H1 (cell line): Measurements from ENCODE around the gene GRIP2. TPM values are rescaled to one million over a fixed set of nuclear protein-coding genes. Genes with fewer than 3 reads are reported as not detected.
A peak's percentile ranks its signal among the peaks of the same experiment; 100 is the strongest.

Source experiments
- CTCF ChIA-PET: fragments of 300-600 bp; sonication (Branson Sonifier 250); formaldehyde crosslinking; loops from one replicate; lab custom pipeline; 2021; ENCODE audit not compliant: partially characterized antibody; lab: Charles Lee
- POLR2A ChIA-PET: fragments of 300-600 bp; sonication (Branson Sonifier 250); formaldehyde crosslinking; loops from one replicate; lab custom pipeline; 2021; ENCODE audit warnings: inconsistent platforms; ENCODE audit not compliant: partially characterized antibody; lab: Charles Lee
- DNase-seq, 2 experiments: peaks; one replicate each; pipeline versions ENCODE4 v3.0.0 to v3.0.0-alpha.2; 2010 to 2022; ENCODE audit warnings: low spot score in 2 of 2, low read depth in 1 of 2, mixed read lengths in 1 of 2
- FAIRE-seq: peaks from 2 replicates; lab custom pipeline; 2011; peaks lifted over from hg19 to GRCh38; lab: Jason Lieb, UNC
- H2AFZ ChIP-seq: 2 replicates; pipeline ENCODE4 v1.8.1; 2012; ENCODE audit warnings: low read length, inconsistent platforms
- H2AK5ac ChIP-seq: 2 replicates; pipeline ENCODE4 v1.6.1; 2013; ENCODE audit warnings: low read depth, low read length
- H2BK120ac ChIP-seq: replicated peaks from 2 replicates; pipeline ENCODE3; 2013; ENCODE audit warnings: low read depth, low read length, inconsistent platforms
- H2BK12ac ChIP-seq: 2 replicates; pipeline ENCODE4 v1.6.1; 2013; ENCODE audit warnings: low read depth, low read length
- H2BK15ac ChIP-seq: 2 replicates; pipeline ENCODE4 v1.6.1; 2013; ENCODE audit warnings: low read length
- H2BK20ac ChIP-seq: 2 replicates; pipeline ENCODE4 v1.6.1; 2013; ENCODE audit warnings: low read length
- H2BK5ac ChIP-seq: 2 replicates; pipeline ENCODE4 v1.6.1; 2013; ENCODE audit warnings: low read depth, low read length
- H3K14ac ChIP-seq: 2 replicates; pipeline ENCODE4 v1.6.1; 2013; ENCODE audit warnings: inconsistent platforms; ENCODE audit not compliant: insufficient read length
- H3K18ac ChIP-seq: 2 replicates; pipeline ENCODE4 v1.6.1; 2013; ENCODE audit warnings: low read length; ENCODE audit errors: extremely low read depth
- H3K23ac ChIP-seq: 2 replicates; pipeline ENCODE4 v1.6.1; 2013; ENCODE audit warnings: inconsistent platforms; ENCODE audit not compliant: insufficient read length
- H3K23me2 ChIP-seq: 2 replicates; pipeline ENCODE4 v1.6.1; 2013; ENCODE audit warnings: low read depth, low read length
- H3K27ac ChIP-seq: 2 replicates; pipeline ENCODE4 v1.6.1; 2011; ENCODE audit warnings: low read depth, low read length, inconsistent platforms
- H3K27me3 ChIP-seq, 4 experiments: replicated peaks in 1 of 4; 1 replicate in 1 of 4; 2 replicates in 3 of 4; pipeline versions ENCODE4 v1.6.1 to v1.8.1; 2011 to 2013; ENCODE audit warnings: low read length in 3 of 4, mild to moderate bottlenecking in 3 of 4, inconsistent platforms in 2 of 4, mixed read lengths in 2 of 4, moderate library complexity in 1 of 4; ENCODE audit not compliant: control insufficient read depth in 3 of 4, insufficient read depth in 3 of 4; ENCODE audit errors: extremely low read depth in 1 of 4
- H3K36me3 ChIP-seq, 4 experiments: 2 replicates each; pipeline versions ENCODE4 v1.6.1 to v1.8.1; 2011 to 2013; ENCODE audit warnings: mild to moderate bottlenecking in 4 of 4, low read length in 3 of 4, moderate library complexity in 2 of 4, control low read depth in 1 of 4, inconsistent platforms in 1 of 4; ENCODE audit not compliant: insufficient read depth in 4 of 4, control insufficient read depth in 2 of 4
- H3K4ac ChIP-seq: replicated peaks from 2 replicates; pipeline ENCODE3; 2013; ENCODE audit warnings: low read length, low read depth, mixed read lengths, inconsistent platforms; ENCODE audit not compliant: insufficient read length
- H3K4me1 ChIP-seq, 4 experiments: replicated peaks in 1 of 4; 1 replicate in 1 of 4; 2 replicates in 3 of 4; pipeline versions ENCODE4 v1.6.1 to v1.8.1; 2011 to 2013; ENCODE audit warnings: low read length in 3 of 4, inconsistent platforms in 2 of 4, mixed read lengths in 1 of 4; ENCODE audit not compliant: insufficient read depth in 4 of 4, control insufficient read depth in 3 of 4
- H3K4me2 ChIP-seq, 2 experiments: 2 replicates each; pipeline versions ENCODE4 v1.6.1 to v1.8.1; 2011 to 2013; ENCODE audit warnings: low read depth in 2 of 2, low read length in 2 of 2, control low read depth in 1 of 2, inconsistent platforms in 1 of 2, mild to moderate bottlenecking in 1 of 2; ENCODE audit not compliant: insufficient read depth in 1 of 2
- H3K4me3 ChIP-seq, 4 experiments: fragments of 200-600, 300-600 bp in 1 of 4; sonication (generic), shearing (Covaris generic), sonication (Bioruptor Twin) in 1 of 4; 2 replicates each; pipeline versions ENCODE4 v1.5.1 to v1.8.1; 2011 to 2016; ENCODE audit warnings: low read length in 4 of 4, low read depth in 3 of 4, control low read depth in 2 of 4, inconsistent platforms in 2 of 4, mild to moderate bottlenecking in 2 of 4, mixed read lengths in 1 of 4, moderate library complexity in 1 of 4; ENCODE audit not compliant: insufficient read depth in 2 of 4; ENCODE audit errors: extremely low read depth in 1 of 4
- H3K56ac ChIP-seq: replicated peaks from 2 replicates; pipeline ENCODE3; 2013; ENCODE audit warnings: low read depth, mild to moderate bottlenecking, mixed read lengths, low read length, inconsistent platforms; ENCODE audit not compliant: insufficient read length
- H3K79me1 ChIP-seq: 2 replicates; pipeline ENCODE4 v1.6.1; 2013; ENCODE audit warnings: low read depth, low read length, control low read depth
- H3K79me2 ChIP-seq, 2 experiments: 2 replicates each; pipeline versions ENCODE4 v1.6.1 to v1.8.1; 2012 to 2013; ENCODE audit warnings: low read length in 2 of 2, mild to moderate bottlenecking in 2 of 2, inconsistent platforms in 1 of 2; ENCODE audit not compliant: insufficient read depth in 2 of 2, control insufficient read depth in 1 of 2
- H3K9ac ChIP-seq, 4 experiments: replicated peaks in 1 of 4; 1 replicate in 1 of 4; 2 replicates in 3 of 4; pipeline versions ENCODE4 v1.6.1 to v1.8.1; 2011 to 2013; ENCODE audit warnings: low read depth in 3 of 4, low read length in 3 of 4, control low read depth in 2 of 4, mild to moderate bottlenecking in 2 of 4, moderate library complexity in 2 of 4, inconsistent platforms in 1 of 4; ENCODE audit errors: extremely low read depth in 1 of 4
- H3K9me3 ChIP-seq, 2 experiments: 2 replicates each; pipeline versions ENCODE4 v1.6.1 to v1.8.1; 2012 to 2013; ENCODE audit warnings: mild to moderate bottlenecking in 2 of 2, moderate library complexity in 2 of 2, control low read depth in 1 of 2, inconsistent platforms in 1 of 2, low read depth in 1 of 2, low read length in 1 of 2, mixed read lengths in 1 of 2; ENCODE audit not compliant: insufficient read depth in 2 of 2
- H4K20me1 ChIP-seq, 2 experiments: replicated peaks in 1 of 2; 2 replicates each; pipeline versions ENCODE3 to v1.8.1; 2011 to 2013; ENCODE audit warnings: inconsistent platforms in 2 of 2, low read length in 2 of 2, mild to moderate bottlenecking in 1 of 2; ENCODE audit not compliant: insufficient read depth in 2 of 2, control insufficient read depth in 1 of 2
- H4K5ac ChIP-seq: 2 replicates; pipeline ENCODE4 v1.6.1; 2013; ENCODE audit warnings: low read length, low read depth, mixed read lengths, inconsistent platforms; ENCODE audit not compliant: insufficient read length
- H4K8ac ChIP-seq: 2 replicates; pipeline ENCODE4 v1.8.0; 2013; ENCODE audit warnings: mild to moderate bottlenecking, moderate library complexity, low read length, inconsistent platforms; ENCODE audit not compliant: insufficient read depth; ENCODE audit errors: extremely low read depth
- H4K91ac ChIP-seq: replicated peaks from 2 replicates; pipeline ENCODE3; 2013; ENCODE audit warnings: low read length, mixed read lengths, inconsistent platforms; ENCODE audit not compliant: insufficient read length
- HDAC2 ChIP-seq, 2 experiments: fragments of 300-600 bp in 1 of 2; sonication (generic) in 1 of 2; IDR thresholded peaks; 2 replicates each; pipeline ENCODE4 v1.6.1; 2011 to 2012; ENCODE audit warnings: low read depth in 2 of 2, low read length in 2 of 2, mild to moderate bottlenecking in 2 of 2, moderate library complexity in 2 of 2, borderline replicate concordance in 1 of 2, inconsistent platforms in 1 of 2
- POLR2AphosphoS5 ChIP-seq: IDR thresholded peaks from 2 replicates; pipeline ENCODE4 v1.6.1; 2011; ENCODE audit warnings: low read depth, low read length
- TAF1 ChIP-seq: IDR thresholded peaks from 2 replicates; pipeline ENCODE4 v1.6.1; 2011; ENCODE audit warnings: mild to moderate bottlenecking, low read depth, low read length
- WGBS, 2 experiments: shearing (Covaris generic) in 1 of 2; methylation state at CpG; one replicate each; pipeline versions ENCODE4 v1.1.6 to v1.1.7; 2013 to 2015; ENCODE audit warnings: low lambda C conversion rate in 2 of 2, mixed read lengths in 2 of 2, inconsistent platforms in 1 of 2, low coverage in 1 of 2, missing lambda C conversion rate in 1 of 2; ENCODE audit not compliant: insufficient replicate concordance in 2 of 2, insufficient coverage in 1 of 2, insufficient read length in 1 of 2; ENCODE audit errors: extremely low coverage in 1 of 2, missing lambda C conversion rate in 1 of 2; 5-methylcytosine and 5-hydroxymethylcytosine counted together
- polyA plus RNA-seq, 7 experiments: library from polyadenylated mRNA; depleted of rRNA in 3 of 7; stranded (reverse) in 5 of 7; unstranded in 2 of 7; fragments of >200 nt in 5 of 7; fragments of 200-250 nt in 2 of 7; gene quantifications; 1 replicate in 5 of 7; 2 replicates in 1 of 7; 4 replicates in 1 of 7; pipeline versions ENCODE4 v1.2.1 to v1.2.3, GENCODE V29; 2011 to 2013; ENCODE audit warnings: missing spikeins in 2 of 7, mixed read lengths in 2 of 7
- total RNA-seq: library from RNA; stranded (reverse); fragmentation: NEBNext Ultra II Directional; extraction: Animal tissue kit (Norgen Biotek cat#: 25700); gene quantifications from 2 replicates; pipeline ENCODE4 v1.2.1, GENCODE V29; 2021

GRIP2 gene
- total and polyA plus RNA-seq, 2 of the 8 experiments (the other 6 are each of a cell fraction or from before 2014, with no cell fraction given) = 2.5 to 6.4 TPM

- Histone ChIP-seq H3K23me2 (no peaks in the 10 kb centered on the region), H2AFZ (no peak overlapping the region), H3K56ac (no peak overlapping the region), H4K91ac (no peak overlapping the region), H2BK20ac (no peak overlapping the region), H3K79me1 (peaks cover 3% of the 10 kb centered on the region; the same call in 1 of the 2 replicates), H4K8ac (no peak overlapping the region), H3K18ac (peak overlapping the region; percentile 67), H3K14ac (no peak overlapping the region), H3K23ac (no peak overlapping the region), H2AK5ac (no peak overlapping the region), H3K4ac (no peak overlapping the region), H3K79me2 (no peaks in the 10 kb centered on the region), H4K5ac (peak overlapping the region; percentile 20), H3K27me3 (no peaks in the 10 kb centered on the region; a peak in 1 of 7 replicates), H3K27ac (no peak overlapping the region), H2BK5ac (no peak overlapping the region), H2BK15ac (no peak overlapping the region), H3K9ac (no peak overlapping the region), H3K9me3 (no peaks in the 10 kb centered on the region), H3K36me3 (peaks cover 17 to 60% (median 37%) of the 10 kb centered on the region in 4 experiments), H3K4me1 (peaks cover 2 to 7% (median 4%) of the 10 kb centered on the region in 4 experiments; a peak in 6 of 7 replicates), H4K20me1 (peaks cover 6 to 20% of the 10 kb centered on the region in 2 experiments), H3K4me3 (no peak overlapping the region), H2BK120ac (no peak overlapping the region), H3K4me2 (peak overlapping the region in 1 of 2 experiments; percentile 27; a peak in 2 of 4 replicates), H2BK12ac (no peak overlapping the region)
- DNase-seq = peak in 1 of 2 experiments; percentile 74
- CTCF ChIA-PET = interaction anchor here (0.9 to 5.3 kb wide), 15 partner anchors 10 to 254 kb away, joined by 3 to 29 read pairs (median 4); no protein-coding TSS in a partner anchor
- FAIRE-seq = no peak
- POLR2A ChIA-PET = interaction anchor here (0.9 to 4.7 kb wide), 7 partner anchors 9 to 63 kb away, joined by 3 to 25 read pairs (median 3); partner anchors contain the start of gene SLC6A6
- WGBS, 2 experiments = 60% methylated on average over 9 of the region's 9 CpGs; no CpG with 5 or more reads in 1 of the 2 experiments
- 0 out of 2 replicates have a peak, but pooled peaks have one; percentile 27 for TF ChIP-seq POLR2AphosphoS5
- no peak for TF ChIP-seq HDAC2 (IDR thresholded peaks at IDR 0.05; ENCODE audit: borderline replicate concordance in 1 of 2, low read depth in 2 of 2, low read length in 2 of 2)
- TF ChIP-seq TAF1 = 0 out of 2 replicates have a peak, but pooled peaks have one; percentile 12
These were observed 82.1 kb downstream of the GRIP2 start for GRCh38 chr3:14457999-14458398.
